Liver (tissue), 5 donors: ENCODE results near the gene IGDCC3. TPM values are rescaled to one million over a fixed set of nuclear protein-coding genes. Genes with fewer than 3 reads are reported as not detected.
A peak's percentile ranks its signal among the peaks of the same experiment; 100 is the strongest.

Experiments used
- polyA plus RNA-seq, 2 donors: library from polyadenylated mRNA; stranded (reverse) in 1 of 2; unstranded in 1 of 2; fragments of 200-250 nt in 1 of 2; fragments of >200 nt in 1 of 2; fragmentation: Nextera tagmentation in 1 of 2; extraction: Ambion mirVana in 1 of 2; gene quantifications; one replicate each; pipeline versions ENCODE4 v1.2.1 to v1.2.3, GENCODE V29; 2013 to 2015
- small RNA-seq: library from RNA; depleted of rRNA; stranded (forward); fragments of <200 nt; gene quantifications from one replicate; pipeline ENCODE3, GENCODE V24; 2014
- total RNA-seq, 2 donors: library from RNA; depleted of rRNA; stranded (reverse); fragments of >200 nt; gene quantifications; one replicate each; pipeline ENCODE4 v1.2.3, GENCODE V29; 2014
- donor health status: healthy.
- donor health status: healthy.
- donor health status: healthy.

Gene IGDCC3
- total and polyA plus RNA-seq, 4 donors: 1.5 TPM; not detected in 3

Small RNA genes lying within 50 kb of the gene (small RNA-seq; reads per million reads assigned to genes)
- gene RNU5A-1: 492,931 reads per million, percentile 100 among the genes with 10 or more reads in this experiment
- 63,663 reads per million, percentile 100 among the genes with 10 or more reads in this experiment for gene RNU5B-1
- 0.13 reads per million for gene SNORA24B

Other genes starting within 250 kb of the IGDCC3 start
- 1 to 10 TPM; 8.5 to 9.5 TPM for gene PDCD7, start 244.2 kb downstream of the IGDCC3 start, total RNA-seq
- gene PDCD7, start 244.2 kb downstream of the IGDCC3 start, polyA plus RNA-seq: 1 to 10 TPM; 3.0 to 4.9 TPM
- gene CLPX, start 192.7 kb downstream of the IGDCC3 start, total RNA-seq: 10 to 100 TPM; 39.0 to 79.4 TPM
- 10 to 100 TPM; 24.8 to 43.1 TPM for gene CLPX, start 192.7 kb downstream of the IGDCC3 start, polyA plus RNA-seq
- 1 to 10 TPM in 1 of 2 donors, under 1 TPM in 1; 0.28 to 2.6 TPM for gene CILP, start 166.5 kb downstream of the IGDCC3 start, total RNA-seq
- gene CILP, start 166.5 kb downstream of the IGDCC3 start, polyA plus RNA-seq: under 1 TPM; 0.36 to 0.52 TPM
- gene PARP16, start 91.1 kb downstream of the IGDCC3 start, total RNA-seq: 1 to 10 TPM; 4.0 to 5.5 TPM
- gene PARP16, start 91.1 kb downstream of the IGDCC3 start, polyA plus RNA-seq: 1 to 10 TPM; 5.9 to 6.9 TPM
- not detected for gene RNU5A-1, start 82.0 kb downstream of the IGDCC3 start, total RNA-seq
- gene RNU5A-1, start 82.0 kb downstream of the IGDCC3 start, polyA plus RNA-seq: not detected
- not detected for gene RNU5B-1, start 73.3 kb downstream of the IGDCC3 start, total RNA-seq
- not detected for gene RNU5B-1, start 73.3 kb downstream of the IGDCC3 start, polyA plus RNA-seq
- gene IGDCC4, start 44.9 kb upstream of the IGDCC3 start, total RNA-seq: 1 to 10 TPM in 1 of 2 donors, under 1 TPM in 1; under 0.01 to 6.1 TPM
- not detected for gene IGDCC4, start 44.9 kb upstream of the IGDCC3 start, polyA plus RNA-seq
- 10 to 100 TPM; 21.1 to 22.7 TPM for gene DPP8, start 139.7 kb upstream of the IGDCC3 start, total RNA-seq
- gene DPP8, start 139.7 kb upstream of the IGDCC3 start, polyA plus RNA-seq: 10 to 100 TPM in 1 of 2 donors, 1 to 10 TPM in 1; 5.5 to 14.0 TPM
- 10 to 100 TPM; 56.4 to 73.6 TPM for gene HACD3, start 152.5 kb upstream of the IGDCC3 start, total RNA-seq
- 10 to 100 TPM; 49.6 to 89.1 TPM for gene HACD3, start 152.5 kb upstream of the IGDCC3 start, polyA plus RNA-seq
- 10 to 100 TPM; 16.8 to 26.4 TPM for gene INTS14, start 233.1 kb upstream of the IGDCC3 start, total RNA-seq
- gene INTS14, start 233.1 kb upstream of the IGDCC3 start, polyA plus RNA-seq: 10 to 100 TPM; 12.0 to 15.2 TPM
- gene SLC24A1, start 243.9 kb upstream of the IGDCC3 start, total RNA-seq: 1 to 10 TPM; 1.8 to 2.6 TPM
- gene SLC24A1, start 243.9 kb upstream of the IGDCC3 start, polyA plus RNA-seq: 1 to 10 TPM; 1.8 to 3.3 TPM